A549 (cell line): ENCODE data around the gene TUBGCP6. TPM values are rescaled to one million over a fixed set of nuclear protein-coding genes. Genes with fewer than 3 reads are reported as not detected.

Source experiments
- ATAC-seq, 2 experiments: fragments of 200-7000 bp in 1 of 2; fragments of >200 bp in 1 of 2; cut with Nextera tagmentation in 1 of 2; cut with Tn5 transposase in 1 of 2; 3 replicates each; pipeline versions ENCODE4 v1.8.0 to v1.9.1; 2018 to 2020; ENCODE audit warnings: mild to moderate bottlenecking in 1 of 2, moderate library complexity in 1 of 2
- CTCF ChIA-PET: fragments of 300-600 bp; sonication (Branson Sonifier 250); formaldehyde crosslinking; extraction: SDS; loops from one replicate; lab custom pipeline; 2021; ENCODE audit warnings: antibody characterized with exemption, inconsistent platforms; lab: Yijun Ruan, JAX
- POLR2A ChIA-PET: fragments of 350-600 bp; formaldehyde crosslinking; extraction: SDS; loops from one replicate; lab custom pipeline; 2021; ENCODE audit warnings: antibody characterized with exemption, inconsistent platforms; lab: Yijun Ruan, JAX
- DNase-seq, 2 experiments: peaks; one replicate each; pipeline versions ENCODE4 v3.0.0 to v3.0.0-alpha.2; 2011 to 2016; ENCODE audit warnings: low read depth in 1 of 2, low spot score in 1 of 2
- FAIRE-seq: peaks from 2 replicates; lab custom pipeline; 2011; peaks lifted over from hg19 to GRCh38; lab: Jason Lieb, UNC
- H3K27ac ChIP-seq, 2 experiments: fragments of >200 bp; sonication (Bioruptor Twin); formaldehyde crosslinking; 3 replicates each; pipeline ENCODE4 v1.5.1; 2016 to 2017
- H3K4me1 ChIP-seq: fragments of >200 bp; sonication (Bioruptor Twin); formaldehyde crosslinking; 3 replicates; pipeline ENCODE4 v1.6.1; 2016
- H3K4me2 ChIP-seq: fragments of >200 bp; sonication (Bioruptor Twin); formaldehyde crosslinking; 3 replicates; pipeline ENCODE4 v1.6.1; 2016
- H3K4me3 ChIP-seq: fragments of >200 bp; sonication (Bioruptor Twin); formaldehyde crosslinking; 3 replicates; pipeline ENCODE4 v1.5.1; 2016
- H3K9me3 ChIP-seq: fragments of >200 bp; sonication (Bioruptor Twin); formaldehyde crosslinking; 3 replicates; pipeline ENCODE4 v1.6.1; 2016
- CBX2 ChIP-seq: fragments of 200-600 bp; sonication (generic); IDR thresholded peaks from 2 replicates; pipeline ENCODE4 v1.6.1; 2016; ENCODE audit warnings: low read depth, mild to moderate bottlenecking, borderline replicate concordance
- ESRRA ChIP-seq: fragments of 150-350 bp; IDR thresholded peaks from 2 replicates; pipeline ENCODE4 v1.6.1; 2014; ENCODE audit warnings: mild to moderate bottlenecking, low read length, borderline replicate concordance
- FOXS1 ChIP-seq: fragments of 250-450 bp; sonication (Bioruptor Pico); IDR thresholded peaks from 2 replicates; pipeline ENCODE4 v1.5.0; 2020; ENCODE audit warnings: mild to moderate bottlenecking, moderate library complexity
- HEYL ChIP-seq: fragments of 250-450 bp; sonication (Bioruptor Pico); IDR thresholded peaks from 2 replicates; pipeline ENCODE4 v1.8.0; 2021; ENCODE audit warnings: mild to moderate bottlenecking, moderate library complexity
- JUN ChIP-seq, 2 experiments: fragments of >200 bp; sonication (Bioruptor Twin); formaldehyde crosslinking; IDR thresholded peaks; 2 replicates in 1 of 2; 3 replicates in 1 of 2; pipeline ENCODE4 v1.6.1; 2016 to 2017
- KDM1A ChIP-seq: fragments of 200-600 bp; sonication (generic); IDR thresholded peaks from 2 replicates; pipeline ENCODE4 v1.6.1; 2016; ENCODE audit warnings: low read depth, mild to moderate bottlenecking
- MAFK ChIP-seq: fragments of 450-650 bp; IDR thresholded peaks from 2 replicates; pipeline ENCODE4 v1.6.1; 2014; ENCODE audit not compliant: partially characterized antibody
- MYC ChIP-seq: IDR thresholded peaks from 2 replicates; pipeline ENCODE4 v1.6.1; 2012; ENCODE audit warnings: mild to moderate bottlenecking, inconsistent platforms, low read length, improper control_type of control experiment, borderline replicate concordance
- PHF8 ChIP-seq: fragments of 200-600 bp; sonication (generic); IDR thresholded peaks from 2 replicates; pipeline ENCODE4 v1.6.1; 2016; ENCODE audit warnings: low read depth, mild to moderate bottlenecking, antibody characterized with exemption, moderate library complexity, borderline replicate concordance
- ZC3H11A ChIP-seq: fragments of 450-650 bp; IDR thresholded peaks from 2 replicates; pipeline ENCODE4 v1.6.1; 2014; ENCODE audit warnings: antibody characterized with exemption, mild to moderate bottlenecking
- WGBS: methylation state at CpG from one replicate; pipeline ENCODE4 v1.1.6; 2017; ENCODE audit errors: missing lambda C conversion rate; 5-methylcytosine and 5-hydroxymethylcytosine counted together
- polyA plus RNA-seq, 4 experiments: library from polyadenylated mRNA; depleted of rRNA in 3 of 4; stranded (reverse); fragments of >200 nt; fragmentation: RNase III in 1 of 4; extraction: RNeasy Plus Mini Kit Qiagen cat#74134 plus additional on column Dnase treatment in 1 of 4; gene quantifications; 2 replicates in 3 of 4; 3 replicates in 1 of 4; pipeline ENCODE4 v1.2.3, GENCODE V29; 2011 to 2017
- TF ChIP-seq, protein P1 (sequence below): fragments of >200 bp; sonication (Bioruptor Twin); formaldehyde crosslinking; IDR thresholded peaks from 3 replicates; pipeline ENCODE4 v1.5.1; 2016
- TF ChIP-seq, protein P2 (sequence below): fragments of 250-450 bp; sonication (Bioruptor Pico); IDR thresholded peaks from 2 replicates; pipeline ENCODE4 v1.5.0; 2021; ENCODE audit warnings: mild to moderate bottlenecking, moderate library complexity, borderline replicate concordance
- TF ChIP-seq, protein P3 (sequence below): fragments of 150-350 bp; IDR thresholded peaks from 2 replicates; pipeline ENCODE4 v1.6.1; 2014; ENCODE audit warnings: low read depth, mild to moderate bottlenecking, low read length
- TF ChIP-seq, protein P4 (sequence below): fragments of >200 bp; sonication (Bioruptor Twin); formaldehyde crosslinking; IDR thresholded peaks from 2 replicates; pipeline ENCODE4 v1.6.1; 2016
- TF ChIP-seq, protein P5 (sequence below): fragments of >200 bp; sonication (Bioruptor Twin); formaldehyde crosslinking; IDR thresholded peaks from 3 replicates; pipeline ENCODE4 v1.6.1; 2016

The TUBGCP6 gene
- polyA plus RNA-seq, 2 of the 4 experiments (the other 2 are of a cell fraction) = 6.5 to 14.2 TPM

DNA sequence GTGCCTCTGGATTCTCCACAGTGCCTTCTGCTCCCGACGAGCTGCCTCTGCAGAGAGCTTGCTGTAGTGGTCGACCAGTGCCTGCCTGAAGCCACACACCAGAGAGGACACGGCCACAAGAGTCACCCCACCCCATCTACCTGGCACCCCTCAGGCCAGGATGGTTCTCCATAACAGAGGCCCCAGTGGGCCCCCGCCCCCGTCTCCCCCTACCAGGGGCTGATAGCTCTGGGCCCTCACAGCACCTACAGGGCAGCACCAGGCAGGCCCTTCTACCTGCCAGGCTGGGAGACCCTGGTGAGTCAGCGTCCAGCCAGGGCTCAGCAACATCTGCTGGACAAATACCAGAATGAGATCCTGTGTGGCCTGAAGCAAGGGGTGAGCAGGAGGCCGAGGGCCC is 22.3 kb downstream of the TUBGCP6 start (continued):
- TF ChIP-seq, protein P1, sequence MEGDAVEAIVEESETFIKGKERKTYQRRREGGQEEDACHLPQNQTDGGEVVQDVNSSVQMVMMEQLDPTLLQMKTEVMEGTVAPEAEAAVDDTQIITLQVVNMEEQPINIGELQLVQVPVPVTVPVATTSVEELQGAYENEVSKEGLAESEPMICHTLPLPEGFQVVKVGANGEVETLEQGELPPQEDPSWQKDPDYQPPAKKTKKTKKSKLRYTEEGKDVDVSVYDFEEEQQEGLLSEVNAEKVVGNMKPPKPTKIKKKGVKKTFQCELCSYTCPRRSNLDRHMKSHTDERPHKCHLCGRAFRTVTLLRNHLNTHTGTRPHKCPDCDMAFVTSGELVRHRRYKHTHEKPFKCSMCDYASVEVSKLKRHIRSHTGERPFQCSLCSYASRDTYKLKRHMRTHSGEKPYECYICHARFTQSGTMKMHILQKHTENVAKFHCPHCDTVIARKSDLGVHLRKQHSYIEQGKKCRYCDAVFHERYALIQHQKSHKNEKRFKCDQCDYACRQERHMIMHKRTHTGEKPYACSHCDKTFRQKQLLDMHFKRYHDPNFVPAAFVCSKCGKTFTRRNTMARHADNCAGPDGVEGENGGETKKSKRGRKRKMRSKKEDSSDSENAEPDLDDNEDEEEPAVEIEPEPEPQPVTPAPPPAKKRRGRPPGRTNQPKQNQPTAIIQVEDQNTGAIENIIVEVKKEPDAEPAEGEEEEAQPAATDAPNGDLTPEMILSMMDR = no peak
- TF ChIP-seq, protein P2, sequence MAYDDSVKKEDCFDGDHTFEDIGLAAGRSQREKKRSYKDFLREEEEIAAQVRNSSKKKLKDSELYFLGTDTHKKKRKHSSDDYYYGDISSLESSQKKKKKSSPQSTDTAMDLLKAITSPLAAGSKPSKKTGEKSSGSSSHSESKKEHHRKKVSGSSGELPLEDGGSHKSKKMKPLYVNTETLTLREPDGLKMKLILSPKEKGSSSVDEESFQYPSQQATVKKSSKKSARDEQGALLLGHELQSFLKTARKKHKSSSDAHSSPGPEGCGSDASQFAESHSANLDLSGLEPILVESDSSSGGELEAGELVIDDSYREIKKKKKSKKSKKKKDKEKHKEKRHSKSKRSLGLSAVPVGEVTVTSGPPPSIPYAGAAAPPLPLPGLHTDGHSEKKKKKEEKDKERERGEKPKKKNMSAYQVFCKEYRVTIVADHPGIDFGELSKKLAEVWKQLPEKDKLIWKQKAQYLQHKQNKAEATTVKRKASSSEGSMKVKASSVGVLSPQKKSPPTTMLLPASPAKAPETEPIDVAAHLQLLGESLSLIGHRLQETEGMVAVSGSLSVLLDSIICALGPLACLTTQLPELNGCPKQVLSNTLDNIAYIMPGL (CRISPR knock-in tag) = no peak
- TF ChIP-seq, protein P3, sequence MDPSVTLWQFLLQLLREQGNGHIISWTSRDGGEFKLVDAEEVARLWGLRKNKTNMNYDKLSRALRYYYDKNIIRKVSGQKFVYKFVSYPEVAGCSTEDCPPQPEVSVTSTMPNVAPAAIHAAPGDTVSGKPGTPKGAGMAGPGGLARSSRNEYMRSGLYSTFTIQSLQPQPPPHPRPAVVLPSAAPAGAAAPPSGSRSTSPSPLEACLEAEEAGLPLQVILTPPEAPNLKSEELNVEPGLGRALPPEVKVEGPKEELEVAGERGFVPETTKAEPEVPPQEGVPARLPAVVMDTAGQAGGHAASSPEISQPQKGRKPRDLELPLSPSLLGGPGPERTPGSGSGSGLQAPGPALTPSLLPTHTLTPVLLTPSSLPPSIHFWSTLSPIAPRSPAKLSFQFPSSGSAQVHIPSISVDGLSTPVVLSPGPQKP = no peak
- TF ChIP-seq KDM1A (no peak), JUN (IDR thresholded peaks at IDR 0.05) (no peak), MAFK (no peak), MYC (no peak)
- TF ChIP-seq, protein P4, sequence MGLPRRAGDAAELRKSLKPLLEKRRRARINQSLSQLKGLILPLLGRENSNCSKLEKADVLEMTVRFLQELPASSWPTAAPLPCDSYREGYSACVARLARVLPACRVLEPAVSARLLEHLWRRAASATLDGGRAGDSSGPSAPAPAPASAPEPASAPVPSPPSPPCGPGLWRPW = no peak

DNA sequence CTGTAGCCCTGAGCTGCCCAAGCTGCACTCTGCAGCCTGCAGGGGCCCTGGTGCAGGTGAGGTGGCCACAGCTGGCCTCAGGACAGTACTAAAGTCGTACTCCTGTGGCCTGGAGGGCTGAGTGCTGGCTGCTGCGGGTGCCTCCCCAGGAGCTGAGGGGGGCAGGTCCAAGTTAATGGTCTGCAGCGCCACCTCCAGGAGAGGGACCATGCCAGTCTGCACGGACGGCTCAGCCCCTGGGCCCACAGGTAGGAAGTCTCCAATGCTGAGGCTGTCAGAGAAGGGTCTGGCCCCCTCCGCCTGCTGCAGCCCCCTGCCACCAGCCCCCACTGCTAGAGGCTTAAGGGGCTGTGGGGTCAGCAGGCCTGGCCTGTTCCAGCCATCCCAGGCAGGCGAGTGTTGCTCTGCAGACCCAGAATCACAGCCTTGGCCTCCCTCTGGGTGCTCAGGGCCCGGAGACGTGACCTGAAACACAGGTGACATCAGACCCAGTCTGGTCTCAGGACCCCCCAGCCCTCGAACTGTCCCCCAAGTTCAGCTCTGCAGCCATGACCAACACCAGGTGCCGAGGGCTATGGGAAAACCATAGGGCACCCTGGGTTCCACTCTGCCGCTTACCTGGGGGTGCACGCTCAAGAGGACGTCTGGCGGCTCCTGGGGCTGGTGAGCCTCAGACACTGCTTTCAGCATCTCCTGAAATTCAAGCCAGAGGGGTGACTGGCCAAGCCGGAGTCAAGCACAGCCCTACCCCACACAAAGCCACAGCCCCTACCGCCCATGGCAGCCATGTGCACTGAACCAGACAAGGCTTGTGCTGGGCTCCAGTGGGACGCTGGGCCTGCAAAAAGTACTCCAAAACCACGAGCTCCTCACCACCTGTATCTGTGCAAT is 23.2 kb downstream of the TUBGCP6 start:
- no peak for FAIRE-seq
- no peak for ATAC-seq
- CTCF ChIA-PET = interaction anchor here (1.1 to 1.5 kb wide), 3 partner anchors 11 to 73 kb away, joined by 3 to 5 read pairs (median 3); no protein-coding TSS in a partner anchor
- H3K27ac ChIP-seq = no peak overlapping the region
- no peak for DNase-seq
- H3K4me2 ChIP-seq = no peak overlapping the region
- no peak overlapping the region for H3K4me3 ChIP-seq
- no peaks in the 10 kb centered on the region for H3K4me1 ChIP-seq
- POLR2A ChIA-PET = no interaction called here
- TF ChIP-seq HEYL (CRISPR knock-in tag) (no peak), FOXS1 (CRISPR knock-in tag) (no peak), ESRRA (no peak), CBX2 (no peak), PHF8 (no peak), ZC3H11A (no peak)
- TF ChIP-seq, protein P1 = no peak
- TF ChIP-seq, protein P5, sequence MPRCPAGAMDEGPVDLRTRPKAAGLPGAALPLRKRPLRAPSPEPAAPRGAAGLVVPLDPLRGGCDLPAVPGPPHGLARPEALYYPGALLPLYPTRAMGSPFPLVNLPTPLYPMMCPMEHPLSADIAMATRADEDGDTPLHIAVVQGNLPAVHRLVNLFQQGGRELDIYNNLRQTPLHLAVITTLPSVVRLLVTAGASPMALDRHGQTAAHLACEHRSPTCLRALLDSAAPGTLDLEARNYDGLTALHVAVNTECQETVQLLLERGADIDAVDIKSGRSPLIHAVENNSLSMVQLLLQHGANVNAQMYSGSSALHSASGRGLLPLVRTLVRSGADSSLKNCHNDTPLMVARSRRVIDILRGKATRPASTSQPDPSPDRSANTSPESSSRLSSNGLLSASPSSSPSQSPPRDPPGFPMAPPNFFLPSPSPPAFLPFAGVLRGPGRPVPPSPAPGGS = no peak
- TF ChIP-seq, all 56 proteins: peak for 0
- WGBS = 96% methylated on average over 4 of the region's 19 CpGs
- H3K9me3 ChIP-seq = no peaks in the 10 kb centered on the region
